ENCODE measurements around the gene HOXD4.

DNA sequence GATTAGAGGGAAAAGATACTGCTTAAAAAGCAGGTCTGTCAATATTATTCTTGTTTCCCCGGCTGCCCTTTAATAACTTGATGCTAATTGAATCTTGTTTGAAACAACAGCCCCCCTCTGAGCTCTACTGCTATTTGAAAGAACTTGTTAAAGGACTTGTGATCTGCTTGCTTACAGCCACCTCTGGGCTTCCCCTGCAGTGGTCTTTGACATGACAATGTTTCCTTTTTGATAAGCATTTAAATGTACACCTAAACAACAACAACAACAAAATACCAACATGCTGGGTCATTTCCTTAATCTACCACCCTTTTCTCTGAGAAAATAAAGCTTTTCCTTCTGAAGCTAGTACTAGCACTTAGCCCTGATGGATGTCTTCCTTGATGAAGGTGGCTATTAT lies 41.0 kb downstream of the HOXD4 start:
- TF ChIP-seq, protein P1, sequence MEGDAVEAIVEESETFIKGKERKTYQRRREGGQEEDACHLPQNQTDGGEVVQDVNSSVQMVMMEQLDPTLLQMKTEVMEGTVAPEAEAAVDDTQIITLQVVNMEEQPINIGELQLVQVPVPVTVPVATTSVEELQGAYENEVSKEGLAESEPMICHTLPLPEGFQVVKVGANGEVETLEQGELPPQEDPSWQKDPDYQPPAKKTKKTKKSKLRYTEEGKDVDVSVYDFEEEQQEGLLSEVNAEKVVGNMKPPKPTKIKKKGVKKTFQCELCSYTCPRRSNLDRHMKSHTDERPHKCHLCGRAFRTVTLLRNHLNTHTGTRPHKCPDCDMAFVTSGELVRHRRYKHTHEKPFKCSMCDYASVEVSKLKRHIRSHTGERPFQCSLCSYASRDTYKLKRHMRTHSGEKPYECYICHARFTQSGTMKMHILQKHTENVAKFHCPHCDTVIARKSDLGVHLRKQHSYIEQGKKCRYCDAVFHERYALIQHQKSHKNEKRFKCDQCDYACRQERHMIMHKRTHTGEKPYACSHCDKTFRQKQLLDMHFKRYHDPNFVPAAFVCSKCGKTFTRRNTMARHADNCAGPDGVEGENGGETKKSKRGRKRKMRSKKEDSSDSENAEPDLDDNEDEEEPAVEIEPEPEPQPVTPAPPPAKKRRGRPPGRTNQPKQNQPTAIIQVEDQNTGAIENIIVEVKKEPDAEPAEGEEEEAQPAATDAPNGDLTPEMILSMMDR (IDR thresholded peaks at IDR 0.05): no peak
- no peak for TF ChIP-seq POLR2A (IDR thresholded peaks at IDR 0.05)

Data from lower leg skin (tissue), 3 donors.